GM19351 (cell line): ENCODE results near the gene TRRAP.
"Not testable (repeated sequence)": the region's sequence is repeated elsewhere in the genome, so short reads cannot be mapped to it uniquely, and the experiment has no call there.

ENCODE experiments used
- ATAC-seq: cut with Tn5 transposase; IDR thresholded peaks from one replicate; pipeline ENCODE4 v1.9.1; 2021; ENCODE audit warnings: mild to moderate bottlenecking, moderate library complexity; ENCODE audit not compliant: unreplicated experiment

Gene TRRAP

DNA sequence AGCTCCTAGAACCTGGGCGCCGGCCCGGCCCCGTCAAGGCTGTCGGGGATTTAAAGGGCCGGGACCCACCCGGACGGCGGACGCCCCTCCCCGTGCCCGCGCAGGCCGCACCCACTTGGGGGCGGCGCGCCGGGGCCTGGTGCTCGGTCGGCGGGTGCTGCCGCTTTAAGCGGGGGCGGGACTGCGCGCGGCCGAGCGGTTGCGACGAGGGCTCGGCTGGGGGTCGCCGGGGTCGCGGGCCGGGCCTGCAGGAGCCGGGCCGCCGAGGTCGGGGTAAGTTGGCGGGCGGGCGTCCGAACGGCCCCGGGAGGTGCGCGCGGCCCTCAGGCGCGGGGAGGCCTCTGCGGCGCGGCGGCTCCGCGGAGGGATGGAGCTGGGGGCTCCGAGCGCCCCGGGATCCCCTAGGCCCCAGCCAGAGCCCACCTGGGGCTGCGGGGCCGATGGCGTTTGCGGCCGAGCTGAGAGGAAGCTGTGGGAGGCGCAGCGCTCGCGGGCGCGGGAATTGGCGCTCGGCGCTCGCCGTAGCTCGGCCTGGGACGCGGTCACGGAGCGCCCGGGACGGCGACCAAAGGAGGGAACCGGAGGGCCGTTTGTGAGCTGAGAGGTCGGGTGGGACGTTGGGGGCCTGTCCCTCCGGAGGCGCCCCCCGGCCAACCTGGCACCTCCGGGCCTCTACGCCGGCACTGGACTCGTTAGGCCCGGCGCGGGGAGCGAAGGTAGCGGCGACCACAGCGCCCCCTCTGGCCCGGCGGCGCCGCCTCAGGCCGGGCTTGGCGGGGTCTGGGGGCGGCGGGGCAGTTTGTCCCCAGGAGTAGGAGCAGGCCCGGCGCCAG is at the start of gene TRRAP:
Gene TRRAP (plus strand): TSS at position 168 of the 833 bp plus-strand sequence. CDS start 2,619 bp downstream, outside the sequence.
- ATAC-seq, result peak; percentile 61

DNA sequence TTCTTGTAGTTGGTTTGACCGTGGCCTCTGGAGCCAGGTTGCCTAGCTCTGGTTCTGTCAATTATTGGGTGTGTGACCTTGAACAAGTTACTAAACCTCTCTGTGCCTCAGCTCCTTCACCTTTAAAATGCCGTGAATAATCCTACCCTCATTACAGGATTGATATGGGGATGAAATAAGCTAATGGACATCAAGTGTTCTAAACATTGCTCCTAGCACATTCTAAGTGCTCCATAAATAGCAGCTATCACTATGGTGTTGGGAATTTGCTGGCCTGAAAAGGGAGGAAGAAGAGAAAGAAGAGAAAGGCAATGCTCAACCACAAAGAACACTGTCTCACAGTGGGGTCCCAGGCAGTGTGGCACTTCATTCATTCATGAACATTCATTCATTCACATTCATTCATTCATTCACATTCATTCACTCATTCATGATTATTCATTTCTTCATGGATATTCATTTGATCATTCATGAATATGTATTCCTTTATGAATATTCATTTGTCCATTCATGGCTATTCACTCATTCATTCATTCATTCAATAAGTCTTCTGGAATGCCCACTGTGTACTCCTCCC is 47.3 kb upstream of the TRRAP start:
- no peak for ATAC-seq

DNA sequence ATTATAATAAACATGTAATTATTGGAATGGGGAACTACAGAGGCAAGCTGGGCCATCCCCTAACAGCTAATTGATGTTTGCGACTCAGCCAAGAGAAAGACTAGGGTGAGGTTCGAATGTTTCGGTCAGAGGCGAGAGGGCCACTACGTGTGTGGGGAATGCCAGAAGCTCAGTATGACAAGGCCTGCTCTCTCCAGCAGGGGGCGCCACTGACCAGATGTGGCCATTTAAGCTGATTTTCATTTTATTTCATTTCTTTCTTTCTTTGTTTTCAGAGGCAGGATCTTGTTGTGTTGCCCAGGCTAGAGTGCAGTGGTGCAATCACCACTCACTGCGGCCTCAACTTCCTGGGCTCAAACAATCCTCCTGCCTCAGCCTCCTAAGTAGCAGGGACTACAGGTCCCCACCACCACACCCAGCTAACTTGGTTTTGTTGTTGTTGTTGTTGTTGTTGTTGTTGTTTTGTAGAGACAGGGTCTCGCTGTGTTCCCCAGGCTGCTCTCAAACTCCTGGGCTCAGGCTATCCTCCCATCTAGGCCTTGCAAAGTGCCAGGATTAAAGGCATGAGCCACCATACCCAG is 46.6 kb upstream of the TRRAP start:
- ATAC-seq, result no peak

DNA sequence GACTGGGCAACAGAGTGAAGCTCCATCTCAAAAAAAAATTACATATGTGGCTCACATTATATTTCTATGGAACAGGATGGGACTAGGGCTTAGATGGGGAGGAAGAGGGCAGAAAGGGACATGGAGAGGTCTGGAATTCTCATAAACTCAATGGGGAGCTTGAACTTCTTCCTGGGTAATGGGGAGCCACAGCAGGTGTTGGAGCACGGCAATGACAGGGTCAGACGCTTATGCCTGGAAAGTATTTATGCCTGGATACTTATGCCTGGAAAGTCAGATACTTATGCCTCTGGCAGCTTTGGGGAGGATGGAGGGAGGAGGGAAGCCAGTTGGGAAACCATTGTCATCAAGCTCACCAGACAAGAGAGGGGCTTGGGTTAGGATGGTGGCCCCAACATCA is 45.3 kb upstream of the TRRAP start:
- no peak for ATAC-seq

DNA sequence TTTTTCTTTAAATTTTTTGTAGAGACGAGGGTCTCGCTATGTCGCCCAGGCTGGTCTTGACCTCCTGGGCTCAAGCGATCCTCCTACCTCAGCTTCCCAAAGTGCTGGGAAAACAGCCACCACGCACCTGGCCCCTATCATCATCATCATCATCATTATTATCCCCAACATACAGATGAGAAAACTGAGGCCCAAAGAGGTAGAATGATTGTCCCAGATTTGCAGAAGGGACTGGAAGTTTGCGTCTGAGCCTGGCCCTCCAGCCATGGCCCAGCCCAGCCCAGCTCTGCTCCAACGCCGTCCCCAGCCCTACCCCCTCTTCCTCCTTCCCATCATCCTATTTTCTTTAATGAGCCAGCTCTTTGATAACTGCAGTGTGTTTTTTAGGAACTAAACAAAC is 43.4 kb upstream of the TRRAP start:
- no peak for ATAC-seq

DNA sequence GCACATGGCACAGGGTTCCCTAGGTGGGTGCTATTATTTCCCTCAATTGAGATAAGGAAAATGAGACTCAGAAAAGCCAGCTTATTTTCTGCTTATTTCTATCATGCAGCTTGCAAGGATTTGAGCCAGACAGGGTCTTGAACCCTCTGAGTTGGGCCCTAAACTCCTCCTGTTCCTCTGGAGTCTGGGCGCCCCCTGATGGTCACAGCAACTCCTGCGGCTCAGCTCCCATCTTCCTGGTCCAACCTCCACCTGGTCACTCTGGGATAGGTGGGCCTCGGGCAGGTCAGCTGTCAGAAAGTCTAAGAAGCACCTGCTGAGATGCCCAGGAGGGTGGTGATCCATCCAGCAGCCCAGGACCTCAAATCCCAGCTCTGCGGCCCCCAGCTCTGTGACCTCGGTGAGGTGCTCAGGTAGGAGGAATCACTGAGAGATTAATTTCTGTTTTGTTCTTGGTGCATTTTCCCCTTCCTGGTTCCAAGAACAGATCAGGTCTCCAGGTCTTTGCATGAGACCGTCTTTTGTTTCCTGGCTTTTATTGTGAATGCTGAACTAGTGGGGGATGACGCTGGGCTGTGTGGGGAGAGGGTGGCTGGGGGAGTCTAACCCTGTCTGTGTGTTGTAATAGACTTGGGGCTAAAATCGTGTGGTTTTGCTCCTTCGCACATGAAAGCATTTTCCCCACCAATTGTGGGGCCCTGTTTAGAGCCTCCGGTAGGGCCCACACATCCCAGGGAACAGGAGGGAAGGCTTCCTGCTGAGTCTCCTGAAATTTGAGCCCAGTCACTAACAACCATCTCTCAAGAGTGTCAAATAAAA is 41.3 kb upstream of the TRRAP start:
- no peak for ATAC-seq

DNA sequence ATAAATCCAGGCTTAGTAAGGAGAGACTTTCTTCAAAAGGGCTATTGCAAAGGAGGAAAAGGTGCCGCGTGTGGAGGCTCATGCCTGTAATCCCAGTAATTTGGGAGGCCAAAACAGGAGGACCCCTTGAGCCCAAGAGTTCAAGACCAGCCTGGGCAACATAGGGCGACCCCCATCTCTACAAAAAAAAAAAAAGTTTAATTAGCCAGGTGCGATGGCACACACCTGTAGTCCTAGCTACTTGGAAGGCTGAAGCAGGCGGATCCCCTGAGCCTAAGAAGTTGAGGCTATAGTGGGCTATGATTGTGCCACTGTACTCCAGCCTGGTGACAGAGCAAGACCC is 40.7 kb upstream of the TRRAP start:
- ATAC-seq, result no peak

DNA sequence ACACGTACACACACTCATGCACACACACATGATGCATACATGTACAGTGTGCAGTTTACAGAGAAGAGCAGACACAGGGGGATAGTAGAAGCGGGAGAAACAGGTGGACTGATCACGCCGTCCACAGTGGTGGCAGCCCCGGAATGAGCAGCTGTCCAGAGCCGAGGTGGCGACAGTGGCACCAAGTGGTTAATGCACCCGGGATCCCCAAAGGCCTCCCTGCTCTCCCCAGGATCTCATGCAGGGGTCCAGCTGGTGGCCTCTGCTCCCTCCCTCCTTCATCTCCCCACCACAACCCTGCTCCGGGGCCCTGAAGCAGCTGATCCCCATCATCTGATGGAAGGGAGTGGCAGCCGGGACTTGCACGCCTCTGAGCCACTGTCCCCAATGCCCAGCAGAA is 38.2 kb upstream of the TRRAP start:
- ATAC-seq, result no peak

DNA sequence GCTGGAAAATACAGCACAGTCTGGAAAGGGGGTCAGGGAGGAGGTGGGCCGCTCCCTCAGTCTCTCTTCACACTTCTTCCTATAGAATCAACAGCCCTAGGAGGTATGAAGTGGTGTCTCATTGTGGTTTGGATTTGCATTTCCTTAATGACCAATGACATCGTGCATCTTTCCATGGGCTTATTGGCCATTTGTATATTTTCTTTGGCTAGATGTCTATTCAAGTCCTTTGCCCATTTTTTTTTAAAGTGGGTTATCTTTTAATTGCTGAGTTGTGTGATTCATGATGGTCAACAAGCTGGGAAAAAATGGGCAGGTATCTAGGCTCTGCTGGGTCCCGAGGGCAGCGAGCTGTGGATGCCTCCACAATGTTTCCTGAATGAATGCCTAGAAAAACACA is 37.6 kb upstream of the TRRAP start:
- no peak for ATAC-seq

DNA sequence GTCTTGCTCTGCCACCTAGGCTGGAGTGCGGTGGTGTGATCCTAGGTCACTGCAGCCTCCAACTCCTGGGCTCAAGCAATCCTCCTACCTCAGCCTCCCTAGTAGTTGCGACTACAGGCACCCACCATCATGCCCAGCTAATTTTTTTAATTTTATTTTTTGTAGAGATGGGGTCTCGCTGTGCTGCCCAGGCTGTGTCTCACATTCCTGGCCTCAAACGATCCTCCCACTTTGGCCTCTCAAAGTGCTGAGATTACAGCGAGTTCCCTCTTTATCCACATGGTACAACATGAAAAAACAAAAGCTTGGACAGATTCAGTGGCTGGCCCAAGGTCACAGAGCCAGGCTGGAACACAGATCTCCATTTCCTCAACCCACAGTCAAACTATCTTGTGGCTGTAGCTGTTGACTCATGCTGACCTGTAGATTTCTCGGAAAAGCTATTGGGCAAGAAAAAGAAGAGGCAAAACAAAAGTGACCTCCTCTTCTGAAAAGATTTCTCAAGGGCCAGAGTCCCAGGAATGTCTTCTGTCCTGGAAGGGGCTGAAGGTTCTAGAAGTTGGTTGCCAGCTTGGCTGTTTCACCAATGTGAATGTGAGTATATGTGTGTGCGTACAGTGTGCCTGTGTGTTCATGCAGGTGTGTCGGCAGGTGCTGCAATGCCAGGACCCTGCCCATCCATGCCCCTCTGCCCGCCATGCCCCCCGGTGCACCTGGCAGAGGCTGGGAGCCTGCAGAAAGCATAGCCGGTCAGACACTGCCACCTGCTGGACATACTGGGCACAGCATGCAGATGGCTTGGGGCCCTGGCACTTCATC is 36.9 kb upstream of the TRRAP start:
- ATAC-seq, result no peak

DNA sequence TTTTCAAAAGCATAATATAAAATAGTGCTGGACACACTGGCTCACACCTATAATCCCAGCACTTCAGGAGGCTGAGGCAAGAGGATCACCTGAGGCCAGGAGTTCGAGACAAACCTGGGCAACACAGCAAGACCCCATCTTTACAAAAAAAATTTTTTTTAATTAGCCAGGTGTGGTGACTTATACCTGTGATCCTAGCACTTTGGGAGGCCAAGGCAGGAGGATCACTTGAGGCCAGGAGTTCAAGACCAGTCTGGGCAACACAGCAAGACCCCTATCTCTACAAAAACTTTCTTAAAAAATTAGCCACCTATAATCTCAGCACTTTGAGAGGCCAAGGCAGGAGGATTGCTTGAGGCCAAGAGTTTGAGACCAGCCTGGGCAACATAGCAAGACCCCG is 35.8 kb upstream of the TRRAP start:
- not testable (repeated sequence) for ATAC-seq

DNA sequence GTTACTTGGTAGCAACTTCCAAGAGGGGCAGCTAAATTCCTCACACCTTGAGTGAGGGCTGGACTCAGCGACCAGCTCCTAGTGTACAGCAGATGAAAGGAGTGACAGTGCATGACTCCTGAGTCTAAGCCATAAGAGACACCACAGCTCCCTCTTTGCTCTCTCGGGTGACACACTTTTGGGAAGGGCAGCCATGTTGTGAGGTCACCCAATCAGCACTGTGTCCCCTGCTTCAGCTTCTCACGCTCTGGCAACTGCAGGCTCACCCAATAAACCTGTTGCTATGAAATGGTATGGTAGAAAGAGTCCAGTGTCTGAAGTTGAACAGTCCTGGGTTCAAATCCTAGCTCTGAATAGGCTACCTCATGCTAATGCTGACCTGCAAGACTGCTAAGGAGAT is 29.4 kb upstream of the TRRAP start:
- no peak for ATAC-seq

DNA sequence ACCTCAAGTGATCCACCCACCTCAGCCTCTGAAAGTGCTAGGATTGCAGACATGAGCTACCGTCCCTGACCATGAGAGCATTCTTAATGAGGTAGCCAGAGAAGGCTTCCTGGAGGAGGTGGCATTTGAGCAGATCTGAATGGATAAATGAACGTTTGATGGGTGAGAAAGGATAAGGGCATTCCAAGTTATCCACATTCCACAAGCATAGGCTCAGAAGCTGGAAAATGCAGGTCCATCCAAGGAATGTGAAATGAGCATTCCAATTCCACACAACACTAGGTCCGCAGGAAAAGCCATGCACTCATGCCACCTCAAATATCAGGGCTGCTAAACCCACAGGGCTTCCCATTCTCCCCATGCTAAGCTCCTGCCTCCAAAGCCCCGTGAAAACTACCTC is 25.5 kb upstream of the TRRAP start:
- no peak for ATAC-seq

DNA sequence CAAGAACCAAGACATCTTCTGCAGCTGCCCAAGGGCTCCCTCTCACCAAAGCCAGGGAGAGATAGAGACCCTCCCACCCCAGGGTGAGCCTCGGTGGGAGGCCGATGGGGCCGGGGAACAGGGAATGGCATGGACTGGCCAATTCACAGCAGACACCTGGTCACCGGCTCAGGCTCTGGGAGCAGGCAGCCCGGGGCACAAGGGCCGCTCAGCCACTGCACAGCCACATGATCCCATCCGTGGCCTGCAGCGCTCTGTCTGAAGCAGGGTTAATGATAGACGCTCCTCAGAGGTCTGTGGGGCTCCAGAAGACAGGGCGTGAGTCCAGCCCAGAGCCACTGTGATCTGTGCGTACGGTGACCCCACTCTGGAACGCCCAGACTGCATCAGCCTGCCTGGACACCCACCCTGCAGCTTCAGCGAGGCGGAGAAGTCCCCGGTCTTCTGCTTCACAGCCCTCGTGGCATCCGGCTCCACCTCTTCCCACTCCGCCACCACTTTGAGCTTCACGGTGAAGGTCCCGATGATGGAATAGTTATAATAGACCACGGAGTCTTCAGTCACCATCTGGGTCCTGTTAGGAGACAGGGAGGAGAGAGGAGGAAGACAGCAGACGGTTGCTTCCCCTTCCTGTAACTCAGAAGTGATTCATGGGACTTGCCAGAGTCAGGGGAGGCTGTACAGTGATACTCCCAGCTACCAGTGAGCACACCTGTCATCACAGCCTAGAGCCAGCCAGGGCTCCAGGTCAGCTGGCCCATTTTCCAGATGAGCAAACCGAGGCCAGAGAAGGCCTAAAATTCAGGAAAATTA is 22.5 kb upstream of the TRRAP start:
- ATAC-seq, result no peak

DNA sequence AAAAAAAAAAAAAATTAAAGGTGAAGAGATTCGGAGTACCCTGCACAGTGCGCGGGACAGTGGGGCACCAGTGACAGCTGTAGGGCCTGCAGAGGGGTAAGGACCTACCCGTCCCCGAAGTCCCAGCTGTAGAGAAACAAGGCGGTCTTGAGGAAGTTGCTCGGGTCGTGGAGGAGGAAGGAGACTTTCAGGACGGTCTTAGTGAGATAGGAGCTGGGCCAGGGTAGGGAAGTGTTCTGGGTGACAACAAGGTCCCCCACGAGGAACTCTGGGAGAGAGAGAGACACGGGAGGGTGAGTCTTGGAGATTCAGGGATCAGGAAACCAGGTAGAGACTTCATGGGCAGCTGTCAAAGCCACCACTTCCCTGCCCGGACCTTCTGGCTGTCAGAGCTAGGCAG is 18.3 kb upstream of the TRRAP start:
- no peak for ATAC-seq

DNA sequence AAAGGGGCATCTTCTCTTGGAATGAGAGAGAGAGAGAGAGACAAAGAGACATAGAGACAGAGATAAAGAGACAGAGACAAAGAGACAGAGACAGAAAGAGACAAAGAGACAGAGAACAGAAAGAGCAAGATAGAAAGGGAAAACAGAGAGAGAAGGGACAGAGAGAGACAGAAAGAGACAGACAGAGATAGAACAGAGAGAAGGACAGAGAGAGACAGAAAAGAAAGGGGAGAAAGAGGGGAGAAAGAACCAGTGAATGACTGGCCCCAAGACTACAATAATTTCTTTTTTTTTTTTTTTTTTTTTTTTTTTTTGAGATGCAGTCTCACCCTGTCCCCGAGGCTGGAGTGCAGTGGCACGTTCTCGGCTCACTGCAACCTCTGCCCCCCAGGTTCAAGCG is 16.1 kb upstream of the TRRAP start:
- ATAC-seq, result no peak

DNA sequence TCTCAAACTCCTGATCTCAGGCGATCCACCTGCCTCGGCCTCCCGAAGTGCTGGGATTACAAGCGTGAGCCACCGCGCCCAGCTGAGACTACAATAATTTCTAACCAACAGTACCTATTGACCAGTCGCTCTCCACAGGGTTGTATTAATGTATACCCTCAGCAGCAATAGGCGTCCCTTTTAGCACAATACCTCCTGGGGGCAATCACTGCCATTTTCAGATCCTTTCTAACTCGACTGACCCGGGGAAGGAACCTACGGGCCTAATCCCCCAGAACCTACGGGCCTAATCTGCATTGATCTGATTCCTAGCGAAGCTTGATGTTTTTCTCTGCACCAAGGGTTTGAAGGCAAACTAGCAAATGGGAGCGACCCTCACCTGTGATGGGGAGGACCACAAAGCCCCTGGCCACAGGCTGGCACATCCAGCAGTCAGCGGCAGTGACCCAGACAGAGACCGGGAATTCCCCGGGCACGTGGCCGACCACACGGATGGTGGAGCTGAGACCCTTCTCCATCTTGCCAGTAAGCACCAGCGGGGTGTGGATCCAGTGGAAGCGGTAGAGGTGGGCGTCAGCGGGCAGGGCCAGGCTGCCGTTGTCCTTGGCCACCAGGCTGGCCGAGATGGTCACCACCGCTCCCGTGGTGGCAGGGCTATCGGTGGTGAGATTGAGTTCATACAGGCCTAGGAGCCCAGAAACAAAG is 15.5 kb upstream of the TRRAP start:
- no peak for ATAC-seq

DNA sequence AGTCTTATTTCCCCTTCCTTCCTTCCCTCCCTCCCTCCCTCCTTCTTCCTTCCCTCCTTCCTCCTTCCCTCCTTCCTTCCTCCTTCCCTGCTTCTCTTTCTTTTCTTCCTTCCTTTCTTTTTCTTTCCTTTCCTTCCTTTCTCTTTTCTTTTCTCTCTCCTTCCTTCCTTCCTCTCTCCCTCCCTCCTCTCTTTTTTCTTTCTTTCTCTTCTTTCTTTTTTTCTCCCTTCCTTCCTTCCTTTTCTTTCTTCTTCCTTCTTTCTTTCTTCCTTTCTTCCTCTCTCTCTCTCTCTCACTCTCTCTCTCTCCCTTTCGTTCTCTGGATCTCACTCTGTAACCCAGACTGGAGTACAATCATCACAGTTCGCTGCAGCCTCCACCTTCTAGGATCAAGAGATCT is 14.7 kb upstream of the TRRAP start:
- no peak for ATAC-seq

DNA sequence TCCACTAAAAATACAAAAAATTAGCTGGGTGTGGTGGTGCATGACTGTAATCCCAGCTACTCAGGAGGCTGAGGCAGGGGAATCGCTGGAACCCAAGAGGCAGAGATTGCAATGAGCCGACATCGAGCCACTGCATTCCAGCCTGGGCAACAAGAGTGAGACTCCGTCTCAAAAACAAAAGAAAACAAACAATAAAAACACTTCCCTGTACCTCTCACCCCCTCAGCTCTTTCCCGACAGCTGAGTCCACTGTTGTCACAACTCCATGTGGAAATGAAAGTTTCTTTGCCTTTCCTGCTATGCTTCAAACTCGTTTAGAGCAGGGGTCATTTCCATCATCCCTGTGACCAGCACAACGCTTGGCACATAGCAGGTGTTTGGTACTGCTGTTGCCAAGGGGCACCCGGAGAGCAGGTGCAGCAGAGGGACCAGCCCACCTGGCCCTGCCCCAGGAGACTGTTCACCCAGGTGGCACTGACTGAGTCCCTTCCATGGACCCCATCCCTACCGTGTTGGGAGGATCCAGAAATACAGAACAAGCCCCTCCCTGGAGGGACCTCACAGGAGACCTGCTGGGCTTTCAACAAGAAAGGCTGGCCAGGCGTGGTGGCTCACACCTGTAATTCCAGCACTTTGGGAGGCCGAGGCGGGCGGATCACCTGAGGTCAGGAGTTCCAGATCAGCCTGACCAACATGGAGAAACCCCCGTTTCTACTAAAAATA is 13.4 kb upstream of the TRRAP start:
- no peak for ATAC-seq
